Common myeloid progenitor, CD34-positive (primary cell): ENCODE data around the gene HEPN1.

Source experiments
- CTCF ChIA-PET: fragments of 350-600 bp; sonication (Branson Sonifier 250); formaldehyde crosslinking; loops from one replicate; lab custom pipeline; 2021; ENCODE audit warnings: antibody characterized with exemption; lab: Charles Lee
- POLR2A ChIA-PET: fragments of 350-600 bp; sonication (Branson Sonifier 250); formaldehyde crosslinking; loops from one replicate; lab custom pipeline; 2021; ENCODE audit warnings: antibody characterized with exemption; lab: Charles Lee
- DNase-seq, 3 donors: peaks; one replicate each; pipeline versions ENCODE4 v3.0.0 to v3.0.0-alpha.2; 2013
- H3K27ac ChIP-seq, 2 experiments: 1 replicate in 1 of 2; 2 replicates in 1 of 2; pipeline ENCODE4 v1.7.0; 2013; ENCODE audit warnings: inconsistent platforms in 2 of 2, low read length in 2 of 2, mild to moderate bottlenecking in 2 of 2, low read depth in 1 of 2, moderate library complexity in 1 of 2; ENCODE audit not compliant: severe bottlenecking in 2 of 2, insufficient read depth in 1 of 2, poor library complexity in 1 of 2
- H3K27me3 ChIP-seq, 5 experiments: replicated peaks in 2 of 5; 1 replicate in 3 of 5; 2 replicates in 2 of 5; pipeline versions ENCODE4 v1.6.1 to v1.7.0; 2013; ENCODE audit warnings: low read length in 4 of 5, mild to moderate bottlenecking in 2 of 5, moderate library complexity in 2 of 5, inconsistent platforms in 1 of 5; ENCODE audit not compliant: insufficient read depth in 5 of 5, control insufficient read depth in 4 of 5
- H3K36me3 ChIP-seq, 4 experiments: 1 replicate in 2 of 4; 2 replicates in 2 of 4; pipeline versions ENCODE4 v1.6.1 to v1.7.0; 2013; ENCODE audit warnings: low read length in 3 of 4, control low read depth in 1 of 4, mild to moderate bottlenecking in 1 of 4; ENCODE audit not compliant: control insufficient read depth in 4 of 4, insufficient read depth in 4 of 4
- H3K4me1 ChIP-seq, 4 experiments: 1 replicate in 3 of 4; 2 replicates in 1 of 4; pipeline versions ENCODE4 v1.6.1 to v1.7.1; 2013; ENCODE audit warnings: low read length in 3 of 4, mild to moderate bottlenecking in 3 of 4, control low read depth in 1 of 4, inconsistent platforms in 1 of 4, moderate library complexity in 1 of 4; ENCODE audit not compliant: control insufficient read depth in 4 of 4, insufficient read depth in 4 of 4; ENCODE audit errors: control extremely low read depth in 1 of 4
- H3K4me3 ChIP-seq, 7 experiments: 1 replicate in 4 of 7; 2 replicates in 3 of 7; pipeline versions ENCODE4 v1.5.1 to v1.7.0; 2013; ENCODE audit warnings: mild to moderate bottlenecking in 7 of 7, low read length in 6 of 7, moderate library complexity in 6 of 7, inconsistent platforms in 2 of 7, low read depth in 2 of 7, control low read depth in 1 of 7; ENCODE audit not compliant: insufficient read depth in 4 of 7, control insufficient read depth in 1 of 7; ENCODE audit errors: extremely low read depth in 1 of 7
- H3K9me3 ChIP-seq, 5 experiments: 1 replicate in 4 of 5; 2 replicates in 1 of 5; pipeline versions ENCODE4 v1.6.1 to v1.7.1; 2013; ENCODE audit warnings: low read length in 4 of 5, mild to moderate bottlenecking in 2 of 5, inconsistent platforms in 1 of 5, low read depth in 1 of 5, moderate library complexity in 1 of 5; ENCODE audit not compliant: control insufficient read depth in 4 of 5, insufficient read depth in 2 of 5; ENCODE audit errors: control extremely low read depth in 1 of 5
- WGBS: methylation state at CpG from one replicate; pipeline ENCODE4 v1.1.5; 2013; ENCODE audit not compliant: insufficient coverage; 5-methylcytosine and 5-hydroxymethylcytosine counted together

Gene HEPN1

DNA sequence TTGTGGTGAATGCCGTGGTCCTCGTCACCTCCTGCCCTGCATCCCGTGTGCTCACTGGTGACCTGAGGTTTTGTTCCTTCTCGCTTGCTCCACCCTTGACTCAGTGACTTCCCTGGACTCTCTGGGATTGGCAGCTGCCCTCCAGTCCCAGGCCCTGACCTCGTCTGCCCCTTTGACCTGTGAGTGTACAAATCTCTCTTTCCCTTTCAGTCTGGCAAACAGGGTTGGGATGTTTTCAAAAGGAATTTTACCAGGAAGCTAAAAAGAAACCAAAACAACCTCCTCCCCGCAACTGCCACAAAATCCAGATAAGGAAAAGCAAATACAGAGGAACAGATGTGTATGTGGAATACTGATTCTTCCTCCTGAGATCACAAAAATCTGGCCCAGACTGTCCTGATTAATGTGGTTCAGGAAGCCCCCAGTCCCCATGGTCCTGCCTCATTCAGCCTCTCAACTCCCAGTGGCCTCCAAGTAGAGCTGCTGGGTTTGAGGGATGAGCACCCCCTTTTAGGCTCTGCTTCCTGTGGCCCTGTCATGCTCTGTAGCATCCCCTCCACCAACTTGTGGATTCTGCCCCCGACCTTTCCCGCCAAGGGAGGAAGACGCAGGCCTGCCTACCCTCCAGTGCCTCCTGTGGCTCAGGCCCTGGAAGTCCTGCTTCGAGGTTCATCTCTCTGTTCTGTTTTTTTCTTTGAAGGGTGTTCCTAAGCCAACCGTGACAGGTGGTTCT, 36.5 kb upstream of the HEPN1 start:
- ChIA-PET CTCF (interaction anchor here (1.5 to 5.4 kb wide), 3 partner anchors 10 to 59 kb away, joined by 3 to 39 read pairs (median 11); no protein-coding TSS in a partner anchor), POLR2A (no interaction called here)
- no peak overlapping the region for H3K27ac ChIP-seq
- WGBS = 89% methylated on average over 10 of the region's 11 CpGs
- peaks cover 0 to 38% (median 25%) of the 10 kb centered on the region in 4 experiments for H3K4me1 ChIP-seq
- no peak for DNase-seq
- H3K9me3 ChIP-seq = no peaks in the 10 kb centered on the region
- no peaks in the 10 kb centered on the region for H3K27me3 ChIP-seq
- H3K36me3 ChIP-seq = peaks cover 3 to 39% (median 10%) of the 10 kb centered on the region in 4 experiments
- no peak overlapping the region for H3K4me3 ChIP-seq

DNA sequence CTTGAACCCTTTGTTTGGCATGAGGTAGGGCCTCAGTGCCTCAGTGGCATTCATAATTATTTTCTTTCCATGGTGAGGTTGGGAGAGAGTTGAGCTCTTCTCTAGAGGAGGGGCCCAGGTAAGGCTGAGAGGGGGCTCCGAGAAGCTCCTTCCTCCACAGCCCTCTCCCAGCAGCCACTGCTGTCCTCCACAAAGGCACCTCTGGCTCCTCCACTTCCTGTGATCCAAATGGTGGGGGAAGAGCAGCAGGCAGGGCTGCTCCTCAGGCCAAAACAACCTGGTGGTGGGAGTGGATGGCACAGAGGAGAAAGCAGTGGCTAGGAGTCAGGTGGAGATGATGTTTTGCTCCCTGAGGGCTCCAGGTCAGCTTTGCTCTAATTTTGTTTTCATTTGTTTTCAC, 34.7 kb upstream of the HEPN1 start:
- no peak for DNase-seq
- H3K36me3 ChIP-seq = peaks cover 3 to 45% (median 16%) of the 10 kb centered on the region in 4 experiments
- WGBS = no CpG with 5 or more reads among the region's 1 CpG
- POLR2A ChIA-PET = no interaction called here
- peaks cover 0 to 20% (median 17%) of the 10 kb centered on the region in 4 experiments for H3K4me1 ChIP-seq
- no peaks in the 10 kb centered on the region for H3K9me3 ChIP-seq
- H3K27me3 ChIP-seq = no peaks in the 10 kb centered on the region
- H3K27ac ChIP-seq = no peak overlapping the region
- no peak overlapping the region for H3K4me3 ChIP-seq
- CTCF ChIA-PET = interaction anchor here (1.1 to 1.5 kb wide), 4 partner anchors 8 to 57 kb away, joined by 3 read pairs; partner anchors contain the start of gene ROBO4

DNA sequence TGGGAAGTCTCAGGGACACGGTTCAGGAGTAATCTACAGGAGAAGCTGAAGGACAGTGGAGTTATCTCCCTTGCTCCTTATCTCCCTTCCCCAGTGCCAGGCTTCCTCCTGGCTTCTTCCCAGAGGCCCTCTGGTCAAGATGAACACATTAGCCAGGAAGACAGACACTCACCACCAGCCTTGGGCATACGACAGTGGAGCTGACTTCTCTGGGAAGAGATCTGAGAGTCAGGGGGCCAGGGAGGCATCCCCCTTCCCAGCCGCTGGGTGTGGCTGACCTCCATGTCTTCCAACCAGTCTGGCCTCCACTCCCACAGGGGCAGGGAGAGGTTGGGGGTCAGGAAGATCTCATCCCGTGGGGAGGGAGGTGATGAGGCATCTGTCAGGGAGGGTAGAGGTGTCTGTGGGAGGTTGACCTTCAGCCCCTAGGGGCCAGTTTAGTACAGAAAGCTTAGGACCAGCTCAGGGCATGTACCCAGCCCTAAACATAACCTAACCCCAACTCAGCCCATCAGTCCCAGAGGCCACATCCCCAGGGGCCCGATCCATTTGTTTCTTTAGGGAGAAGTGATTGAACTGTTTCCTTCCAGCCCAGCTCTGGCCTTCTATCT, 34.1 kb upstream of the HEPN1 start:
- no peak for DNase-seq
- Histone ChIP-seq H3K27me3 (no peaks in the 10 kb centered on the region), H3K27ac (no peak overlapping the region), H3K4me3 (no peak overlapping the region), H3K4me1 (peaks cover 0 to 17% (median 14%) of the 10 kb centered on the region in 4 experiments), H3K36me3 (peaks cover 3 to 50% (median 17%) of the 10 kb centered on the region in 4 experiments), H3K9me3 (no peaks in the 10 kb centered on the region)
- WGBS = 100% methylated on average over 1 of the region's 5 CpGs
- POLR2A ChIA-PET = no interaction called here
- CTCF ChIA-PET = interaction anchor here (1.1 to 1.2 kb wide), 3 partner anchors 9 to 47 kb away, joined by 3 read pairs; partner anchors contain the start of gene ROBO4

DNA sequence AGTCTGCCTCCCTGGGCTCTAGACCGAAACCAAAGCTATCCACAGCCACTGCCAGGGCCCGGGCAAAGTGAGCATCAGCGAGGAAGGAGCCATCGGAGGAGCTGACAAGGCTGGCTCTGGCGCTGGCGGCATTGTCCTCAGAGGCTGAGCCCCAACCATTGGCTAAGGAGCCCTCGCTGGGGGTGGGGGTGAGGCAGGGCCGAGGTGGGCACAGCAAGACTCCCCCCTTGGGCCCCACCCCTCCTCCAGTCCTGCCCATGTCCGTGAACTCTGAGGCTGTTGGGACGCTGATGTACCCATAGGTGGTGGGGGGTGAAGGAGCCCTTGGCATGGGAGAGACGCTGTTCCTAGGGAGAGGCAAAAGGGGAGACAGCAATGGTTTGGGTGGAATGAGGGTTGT, 32.6 kb upstream of the HEPN1 start:
- ChIA-PET CTCF (interaction anchor here (3.9 kb wide), 1 partner anchor 10 kb away, joined by 14 read pairs; no protein-coding TSS in a partner anchor), POLR2A (interaction anchor here (1.2 kb wide), 1 partner anchor 10 kb away, joined by 3 read pairs; no protein-coding TSS in a partner anchor)
- no peak for DNase-seq
- WGBS = 95% methylated on average over 8 of the region's 11 CpGs
- H3K27me3 ChIP-seq = no peaks in the 10 kb centered on the region
- peaks cover 3 to 59% (median 17%) of the 10 kb centered on the region in 4 experiments for H3K36me3 ChIP-seq
- no peak overlapping the region for H3K4me3 ChIP-seq
- peaks cover 0 to 9% (median 2%) of the 10 kb centered on the region in 4 experiments for H3K4me1 ChIP-seq
- no peak overlapping the region for H3K27ac ChIP-seq
- no peaks in the 10 kb centered on the region for H3K9me3 ChIP-seq

DNA sequence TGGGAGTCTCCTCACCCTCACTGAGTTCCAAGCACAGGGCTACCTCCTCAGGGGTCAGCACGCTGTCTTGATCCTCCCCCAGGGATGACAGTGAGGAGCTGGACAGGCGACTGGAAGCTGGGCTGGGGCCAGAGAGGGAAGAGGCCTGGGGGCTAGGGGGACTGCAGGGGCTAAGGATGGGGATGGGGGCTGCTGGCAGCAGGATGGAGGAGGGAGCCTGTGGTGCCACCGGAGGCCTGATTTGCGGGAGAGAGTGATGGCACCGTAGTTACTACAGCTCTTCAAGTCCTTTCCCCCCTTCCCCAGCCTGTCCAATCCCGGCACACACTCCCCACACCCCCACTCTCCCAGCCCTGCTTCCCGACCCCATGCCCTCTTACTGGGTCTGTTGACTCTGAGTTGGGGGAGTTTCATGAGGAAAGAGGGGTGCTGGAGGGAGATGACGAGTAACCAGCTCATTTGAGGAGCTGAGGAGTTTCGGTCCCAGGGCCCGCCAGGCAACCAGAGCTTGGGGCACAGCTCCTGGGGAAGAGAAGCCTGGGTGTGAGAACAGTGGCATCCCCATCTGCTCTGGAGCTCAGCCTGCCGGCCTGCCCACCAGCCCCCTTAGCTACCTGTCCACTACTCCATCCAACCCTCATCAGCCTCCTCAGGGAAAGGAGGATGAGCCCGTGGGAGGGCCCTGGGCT, 31.9 kb upstream of the HEPN1 start:
- ChIA-PET POLR2A (interaction anchor here (1.2 kb wide), 1 partner anchor 11 kb away, joined by 3 read pairs; no protein-coding TSS in a partner anchor), CTCF (interaction anchor here (1.0 to 3.9 kb wide), 3 partner anchors 9 to 18 kb away, joined by 3 to 14 read pairs (median 6); no protein-coding TSS in a partner anchor)
- H3K27ac ChIP-seq = no peak overlapping the region
- no peaks in the 10 kb centered on the region for H3K27me3 ChIP-seq
- 100% methylated on average over 4 of the region's 12 CpGs for WGBS
- no peaks in the 10 kb centered on the region for H3K9me3 ChIP-seq
- DNase-seq = no peak
- peaks cover 0 to 9% (median 2%) of the 10 kb centered on the region in 4 experiments for H3K4me1 ChIP-seq
- peaks cover 3 to 63% (median 17%) of the 10 kb centered on the region in 4 experiments for H3K36me3 ChIP-seq
- no peak overlapping the region for H3K4me3 ChIP-seq

DNA sequence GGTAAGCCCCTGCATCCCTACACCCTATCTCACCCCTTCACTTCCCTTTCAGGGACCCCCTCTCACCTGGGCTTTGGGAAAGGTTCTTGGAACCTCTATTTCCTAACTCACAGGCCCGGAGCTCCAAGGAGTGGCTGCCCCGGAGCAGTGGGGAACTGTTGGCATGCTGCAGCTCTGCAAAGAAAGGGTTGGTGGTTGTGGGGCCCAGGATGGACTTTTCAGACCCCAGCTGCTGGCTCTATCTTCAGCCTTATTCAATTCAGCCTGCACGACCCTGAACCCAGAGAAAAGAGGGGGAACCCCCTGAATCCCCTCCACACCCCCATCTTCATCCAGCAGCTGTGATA, 31.4 kb upstream of the HEPN1 start:
- H3K4me1 ChIP-seq = peaks cover 2 to 9% (median 6%) of the 10 kb centered on the region in 4 experiments
- ChIA-PET POLR2A (interaction anchor here (1.2 kb wide), 1 partner anchor 11 kb away, joined by 3 read pairs; no protein-coding TSS in a partner anchor), CTCF (interaction anchor here (1.0 to 3.9 kb wide), 4 partner anchors 10 to 125 kb away, joined by 3 to 14 read pairs (median 4); no protein-coding TSS in a partner anchor)
- H3K27ac ChIP-seq = no peak overlapping the region
- H3K4me3 ChIP-seq = no peak overlapping the region
- no peaks in the 10 kb centered on the region for H3K27me3 ChIP-seq
- 100% methylated on average over 2 of the region's 3 CpGs for WGBS
- H3K9me3 ChIP-seq = no peaks in the 10 kb centered on the region
- peaks cover 3 to 62% (median 16%) of the 10 kb centered on the region in 4 experiments for H3K36me3 ChIP-seq
- DNase-seq = no peak
